HG03280 (cell line): ENCODE results near the gene CTSO.
"Not testable (repeated sequence)": the region's sequence is repeated elsewhere in the genome, so short reads cannot be mapped to it uniquely, and the experiment has no call there.

Source experiments
- ATAC-seq: cut with Tn5 transposase; IDR thresholded peaks from one replicate; pipeline ENCODE4 v1.9.1; 2021; ENCODE audit warnings: mild to moderate bottlenecking, moderate library complexity; ENCODE audit not compliant: unreplicated experiment

Gene CTSO

DNA sequence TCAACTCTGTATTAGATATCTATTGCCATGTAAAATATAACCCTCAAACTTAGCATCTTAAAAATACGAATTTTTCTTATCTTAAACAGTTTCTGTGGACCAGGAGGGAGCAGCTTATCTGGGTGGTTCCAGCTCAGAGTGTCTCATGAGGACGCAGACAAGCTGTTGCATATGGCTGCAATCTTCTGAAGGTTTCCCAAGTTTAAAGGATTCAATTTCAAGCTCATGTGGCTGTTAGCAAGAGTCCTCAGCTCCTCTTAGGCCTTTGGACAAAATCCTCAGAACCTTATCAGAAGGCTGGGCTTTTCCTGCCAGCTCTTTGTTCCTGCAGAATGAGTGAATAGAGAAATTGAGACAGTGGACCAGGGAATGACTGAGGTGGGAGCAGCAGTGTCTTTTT, 2.8 kb upstream of the CTSO start:
- ATAC-seq, result no peak

DNA sequence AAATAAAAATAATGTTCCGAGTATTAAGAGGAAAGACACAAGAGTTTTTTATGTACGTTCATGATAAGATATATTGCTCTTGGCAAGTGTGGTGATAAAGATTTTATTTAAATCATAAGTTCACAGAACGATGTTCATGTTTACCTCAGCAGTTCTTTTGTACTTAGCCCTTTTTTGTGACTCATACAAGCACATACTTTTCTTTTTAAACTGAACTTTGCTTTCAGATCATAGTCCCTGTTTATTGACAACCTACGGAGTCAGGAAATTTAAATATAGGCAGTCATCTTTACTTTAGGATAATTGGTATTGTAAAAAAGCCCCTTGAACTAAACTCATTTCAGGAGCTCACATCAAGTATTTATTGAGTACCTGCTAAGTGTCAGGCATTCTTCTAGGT, 1.3 kb upstream of the CTSO start:
- ATAC-seq, result no peak

DNA sequence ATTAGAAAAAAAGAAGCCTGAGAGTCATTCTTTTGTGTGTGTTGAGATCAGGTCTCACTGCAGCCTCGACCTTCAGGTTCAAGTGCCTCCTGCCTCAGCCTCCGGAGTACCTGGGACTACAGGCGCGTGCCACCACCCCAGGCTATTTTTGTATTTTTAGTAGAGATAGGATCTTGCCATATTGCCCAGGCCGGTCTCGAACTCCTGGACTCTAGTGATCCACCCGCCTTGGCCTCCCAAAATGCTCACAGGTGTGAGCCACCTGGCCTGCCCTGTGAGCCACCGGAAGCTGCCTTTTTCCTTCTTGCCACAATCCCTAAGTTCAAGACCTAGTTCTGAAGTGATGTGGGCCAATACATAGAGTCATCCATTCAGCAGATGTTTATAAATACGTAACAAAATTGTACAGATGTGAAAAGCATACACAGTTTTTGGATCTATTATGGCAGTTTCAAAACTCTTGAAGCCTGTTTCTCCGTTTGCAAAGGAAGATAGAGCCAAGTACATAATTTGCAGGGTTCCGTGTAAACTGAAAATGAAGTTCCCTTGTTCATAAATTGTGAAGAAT, 536 bp upstream of the CTSO start:
- no peak for ATAC-seq

DNA sequence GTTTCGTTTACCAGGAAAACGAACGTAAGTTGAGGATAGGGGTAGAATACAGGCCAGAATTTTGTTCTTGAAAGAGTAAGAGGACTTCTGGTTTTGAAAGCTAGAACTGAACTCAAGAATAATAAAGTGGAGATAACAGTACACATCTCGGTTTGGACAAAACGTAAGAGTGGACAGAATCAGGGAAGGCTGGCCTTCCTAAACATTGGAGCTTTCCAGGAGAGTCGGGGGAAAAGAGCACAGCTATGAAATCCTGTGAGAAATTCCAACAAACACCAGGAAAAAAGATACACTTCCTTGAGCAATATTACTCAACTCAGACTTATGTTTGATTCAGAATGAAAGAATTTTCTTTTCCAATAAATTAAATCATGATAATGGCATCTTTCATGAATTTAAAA, 1.2 kb downstream of the CTSO start:
- ATAC-seq, result no peak

DNA sequence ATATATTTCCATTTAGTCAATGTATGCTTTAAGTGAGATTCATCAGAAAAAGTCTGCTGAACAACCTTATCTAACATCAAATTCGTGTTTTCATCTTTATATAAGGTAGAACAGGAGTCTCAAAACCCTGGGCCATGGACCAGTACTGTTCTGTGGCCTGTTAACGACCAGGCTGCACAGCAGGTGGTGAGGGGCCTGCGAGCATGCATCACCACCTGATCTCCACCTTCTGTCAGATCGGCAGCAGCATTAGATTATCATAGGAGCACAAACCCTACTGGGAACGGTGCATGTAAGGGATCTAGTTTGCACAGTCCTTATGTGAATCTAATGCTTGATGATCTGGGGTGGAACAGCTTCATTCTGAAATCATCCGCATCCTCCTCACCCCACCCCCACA, 3.2 kb downstream of the CTSO start:
- no peak for ATAC-seq

DNA sequence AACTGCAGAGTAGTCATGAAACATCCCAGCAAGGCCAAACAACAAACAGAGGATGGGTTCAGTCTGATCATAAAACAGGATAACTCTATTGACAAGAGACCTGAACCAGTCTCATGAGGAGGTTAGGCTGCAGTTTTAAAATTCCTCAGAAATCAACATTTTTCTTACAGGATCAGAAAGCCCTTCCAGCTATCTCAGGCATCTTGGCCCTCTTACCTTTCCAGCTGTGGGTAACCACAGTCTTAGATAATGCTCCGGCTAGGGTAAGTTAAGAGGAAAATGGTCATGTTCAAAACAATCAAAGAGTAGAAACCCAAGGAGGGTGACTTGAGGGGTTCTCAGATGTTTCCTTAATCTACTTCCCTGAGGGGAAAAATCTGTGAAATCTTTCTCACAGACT, 5.1 kb downstream of the CTSO start:
- ATAC-seq, result no peak

DNA sequence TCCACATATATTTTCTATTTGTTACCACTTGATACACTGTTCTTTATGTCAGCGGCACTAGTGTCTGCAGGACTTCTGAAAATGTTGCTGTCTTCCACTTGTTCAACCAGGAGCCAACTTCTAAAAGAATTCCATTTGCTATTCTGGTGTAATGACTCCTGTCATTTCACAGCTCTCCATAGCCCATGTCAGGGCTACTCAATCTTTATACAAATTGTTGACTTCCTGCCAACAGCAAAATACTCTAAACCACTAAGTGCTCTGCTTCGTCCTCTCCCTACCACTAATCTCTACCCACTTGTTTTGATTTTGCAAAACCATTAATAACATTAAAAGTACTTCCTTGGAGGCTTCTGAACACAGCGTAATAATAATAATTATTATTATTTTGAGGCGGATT, 7.2 kb downstream of the CTSO start:
- ATAC-seq, result no peak

DNA sequence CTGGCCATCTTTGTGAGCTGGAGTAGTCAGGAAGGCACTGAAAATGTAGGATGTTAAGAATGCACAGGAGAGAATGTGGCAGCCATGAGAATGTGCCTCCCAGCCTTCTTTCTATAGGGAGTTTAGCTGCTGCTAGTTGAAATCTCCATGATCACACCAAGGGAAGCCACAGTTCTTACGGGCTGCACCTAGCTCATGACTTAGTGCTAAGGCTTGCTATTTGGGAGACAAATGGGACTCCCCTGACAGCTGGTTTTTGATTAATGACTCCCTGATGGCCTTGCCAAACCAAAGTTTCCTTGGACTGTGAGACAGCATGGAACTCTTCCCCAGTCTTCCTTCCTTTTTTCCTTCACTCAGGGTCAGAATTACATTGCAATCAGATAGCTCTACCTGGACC, 9.2 kb downstream of the CTSO start:
- ATAC-seq, result no peak

DNA sequence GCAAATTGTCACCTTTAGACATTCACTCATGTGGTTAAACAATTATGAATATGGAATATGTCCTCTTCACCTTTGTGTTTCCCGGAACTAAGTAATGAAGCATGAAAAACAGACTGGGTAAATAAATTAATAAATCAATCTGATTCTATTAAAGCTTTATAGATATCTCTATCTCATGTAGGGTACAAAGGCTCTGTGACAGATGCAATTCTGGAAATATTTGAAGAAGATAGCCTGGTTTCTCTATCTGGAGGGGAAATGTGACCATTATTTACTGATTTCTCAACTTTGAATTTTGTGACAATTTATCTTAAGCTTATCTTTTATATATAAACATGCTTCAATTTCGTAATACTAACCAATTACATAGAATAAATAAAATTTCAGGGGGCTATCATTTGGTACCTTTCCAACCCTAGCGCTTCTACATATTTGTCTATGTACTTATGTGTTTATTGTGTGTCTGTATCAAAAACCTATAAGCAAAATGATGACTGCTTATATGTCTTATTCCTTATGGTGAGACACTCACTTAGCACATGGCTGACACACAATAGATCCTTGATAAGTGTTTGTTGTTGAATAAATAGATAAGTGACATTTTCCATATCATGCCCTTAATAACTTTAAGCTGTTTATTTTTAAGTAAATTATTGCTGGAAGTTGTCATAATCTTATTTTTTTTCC, 9.9 kb downstream of the CTSO start:
- ATAC-seq, result no peak

DNA sequence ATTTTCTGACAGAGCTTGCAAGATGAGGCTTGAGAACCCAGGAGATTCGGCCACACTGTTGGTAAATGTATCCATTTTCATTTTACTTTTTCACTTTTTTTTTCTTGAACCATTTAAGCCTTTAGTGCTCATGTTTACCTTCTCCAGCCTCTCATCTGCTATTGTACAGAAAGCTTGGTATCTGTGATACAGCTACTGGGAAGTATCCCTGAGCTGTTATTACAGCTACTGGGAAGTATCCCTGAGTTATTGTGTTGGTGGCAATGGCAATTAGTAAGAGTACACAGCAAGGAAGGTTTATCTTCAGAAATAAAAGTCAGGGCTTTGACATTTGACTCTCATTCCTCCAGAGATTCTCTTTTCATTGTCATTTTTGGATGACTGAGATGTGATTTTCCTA, 11.8 kb downstream of the CTSO start:
- ATAC-seq, result no peak

DNA sequence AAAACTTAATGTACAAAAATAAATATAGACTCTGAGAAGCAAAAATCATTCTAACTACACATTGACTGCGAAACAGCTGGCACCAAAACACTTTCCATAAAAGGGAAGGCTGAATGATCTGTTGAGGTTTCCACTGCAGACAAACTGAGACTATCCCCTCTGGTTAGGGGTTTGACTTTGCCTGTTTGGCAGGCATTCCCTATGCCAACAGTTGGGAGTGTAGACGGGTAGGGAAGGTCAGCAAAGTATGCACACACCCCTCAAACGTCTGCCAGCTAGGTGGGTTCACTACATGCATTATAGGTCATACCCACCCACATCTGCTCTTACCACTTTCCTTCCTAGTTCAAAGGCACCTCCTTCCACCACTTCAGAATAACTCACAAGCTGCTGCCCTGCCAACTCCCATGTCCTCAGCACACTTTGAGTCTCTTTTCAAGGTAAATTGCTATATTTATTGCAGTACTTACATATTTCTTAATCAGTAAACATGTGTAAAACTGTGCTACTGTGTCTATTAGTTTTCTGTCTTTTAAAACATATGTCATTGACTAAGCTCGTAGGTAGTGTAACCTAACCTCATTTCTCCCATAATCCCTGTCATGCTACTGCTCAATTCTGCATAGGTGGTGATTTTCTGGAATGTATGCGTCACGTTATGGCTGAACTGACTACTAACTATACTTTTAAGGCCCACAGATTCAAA, 12.4 kb downstream of the CTSO start:
- ATAC-seq, result no peak

DNA sequence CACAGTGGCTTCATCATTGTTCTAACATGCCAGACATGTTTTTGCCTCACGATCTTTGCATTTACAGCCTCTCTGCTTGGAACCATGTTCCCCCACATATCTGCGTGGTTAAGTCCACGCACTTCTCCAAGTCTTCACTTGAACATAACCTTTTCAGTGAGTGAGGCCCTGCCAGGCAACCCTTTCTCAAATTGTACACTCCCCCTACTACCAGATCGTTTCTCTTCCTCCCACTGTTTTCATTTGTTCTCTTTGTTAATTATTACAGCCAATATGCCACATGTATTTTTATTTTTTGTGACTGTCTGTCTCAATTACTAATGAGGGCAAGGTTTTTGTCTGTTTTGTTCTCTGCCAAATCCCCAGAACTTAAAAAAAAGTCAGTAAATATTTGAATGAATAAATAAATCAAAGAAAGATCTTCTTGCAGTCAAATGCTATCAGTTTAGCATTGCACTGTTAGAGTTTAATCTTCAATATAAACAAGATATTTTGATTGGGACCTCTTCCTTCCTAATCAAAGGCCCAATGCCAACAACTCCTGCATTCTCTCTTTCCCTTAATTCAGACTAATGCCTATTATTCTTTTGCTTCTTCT, 18.2 kb downstream of the CTSO start:
- no peak for ATAC-seq

DNA sequence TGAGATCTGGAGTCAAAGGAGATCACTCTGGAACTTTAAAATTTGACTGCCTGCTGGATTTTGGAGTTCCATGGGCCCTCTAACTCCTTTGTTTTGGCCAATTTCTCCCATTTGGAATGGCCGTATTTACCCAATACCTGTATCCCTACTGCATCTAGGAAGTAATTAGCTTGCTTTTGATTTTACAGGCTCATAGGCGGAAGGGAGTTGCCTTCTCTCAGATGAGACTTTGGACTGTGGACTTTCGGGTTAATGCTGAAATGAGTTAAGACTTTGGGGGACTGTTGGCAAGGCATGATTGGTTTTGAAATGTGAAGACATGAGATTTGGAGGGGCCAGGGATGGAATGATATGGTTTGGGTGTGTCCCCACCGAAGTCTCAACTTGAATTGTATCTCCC, 19.0 kb downstream of the CTSO start:
- ATAC-seq, result not testable (repeated sequence)

DNA sequence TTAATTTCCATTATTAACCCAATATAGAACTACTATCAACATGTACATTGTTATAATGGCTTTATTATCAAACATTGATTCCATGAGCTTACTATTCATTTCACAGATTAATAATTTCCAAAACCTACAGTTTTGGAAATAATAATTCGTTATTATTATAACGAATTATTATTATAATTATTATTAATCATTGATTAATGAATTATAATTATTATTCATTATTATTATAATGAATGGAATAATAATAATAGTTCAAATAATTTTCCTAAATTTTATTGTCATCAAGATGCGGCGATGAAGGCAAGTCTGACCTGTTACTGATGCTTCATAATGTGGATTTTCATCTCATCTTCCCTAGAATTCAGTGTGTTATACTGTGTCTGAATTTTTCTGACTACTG, 22.0 kb downstream of the CTSO start:
- ATAC-seq, result no peak

DNA sequence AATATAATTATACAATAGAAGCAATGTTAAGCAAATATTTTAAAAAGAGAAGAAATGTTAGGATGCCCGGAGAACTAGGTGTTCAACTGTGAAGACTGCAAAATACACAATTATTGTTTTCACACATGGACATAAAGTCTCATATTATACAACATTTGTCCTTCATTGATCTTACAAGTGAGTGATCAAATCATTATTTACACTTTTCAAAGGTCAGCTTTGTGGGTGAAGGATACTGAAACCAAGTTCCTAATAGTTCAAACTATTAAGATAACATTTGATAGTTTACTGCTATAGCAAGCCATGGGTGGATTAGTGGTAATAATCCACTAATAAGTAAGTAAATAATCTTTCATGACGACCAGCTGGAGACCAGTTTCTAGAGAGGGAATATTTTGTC, 23.3 kb downstream of the CTSO start:
- no peak for ATAC-seq

DNA sequence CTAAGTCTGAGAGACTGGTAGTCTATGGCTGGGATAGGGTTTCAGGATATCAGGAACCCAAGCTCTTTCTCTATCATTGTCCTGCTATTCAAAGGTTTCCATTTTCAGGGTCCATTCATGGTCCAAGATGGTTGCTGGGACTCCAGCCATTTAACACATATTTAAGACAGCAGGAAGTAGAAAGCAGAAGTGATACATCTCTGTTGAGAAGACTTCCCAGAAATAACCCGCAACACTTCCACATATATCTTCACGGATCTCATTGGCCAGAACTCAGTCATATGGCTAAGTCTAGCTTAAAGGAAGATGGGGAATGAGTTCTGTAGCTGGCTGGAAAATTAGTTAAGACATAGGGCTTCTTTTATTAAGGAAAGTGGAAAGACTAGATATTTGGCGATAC, 23.8 kb downstream of the CTSO start:
- ATAC-seq, result no peak

DNA sequence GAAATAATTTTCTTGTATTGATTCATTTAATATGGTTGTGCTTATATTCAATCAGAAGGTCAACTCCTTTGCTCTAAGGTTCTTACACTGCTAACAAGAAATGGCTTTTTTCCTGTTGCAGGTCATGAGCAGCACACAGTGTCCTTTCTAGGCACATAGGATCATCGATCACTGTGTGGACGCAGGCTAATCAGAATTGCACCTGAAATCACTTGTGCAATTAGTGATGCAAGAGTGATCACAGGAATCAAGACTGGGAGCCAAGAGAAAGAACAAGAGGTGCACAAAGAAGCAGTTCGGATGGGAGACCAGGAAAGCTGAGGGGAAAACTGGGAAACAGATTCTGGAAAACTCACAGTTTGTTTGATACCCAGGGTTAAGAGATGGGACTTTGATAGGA, 29.0 kb downstream of the CTSO start:
- no peak for ATAC-seq

DNA sequence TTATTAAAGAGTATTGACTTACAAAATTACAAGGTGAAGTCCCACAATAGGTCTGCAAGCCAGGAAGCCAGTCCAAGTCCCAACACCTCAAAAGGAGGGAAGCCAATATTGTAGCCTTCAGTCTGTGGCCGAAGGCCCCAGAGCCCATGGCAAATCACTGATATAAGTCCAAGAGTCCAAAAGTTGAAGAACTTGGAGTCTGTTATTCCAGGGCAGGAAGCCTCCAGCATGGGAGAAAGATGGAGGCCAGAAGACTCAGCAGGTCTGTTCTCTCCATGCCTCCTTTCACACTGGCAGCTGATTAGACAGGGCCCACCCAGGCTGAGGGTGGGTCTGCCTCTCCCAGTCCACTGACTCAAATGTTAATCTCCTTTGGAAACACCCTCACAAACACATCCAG, 32.1 kb downstream of the CTSO start:
- no peak for ATAC-seq

DNA sequence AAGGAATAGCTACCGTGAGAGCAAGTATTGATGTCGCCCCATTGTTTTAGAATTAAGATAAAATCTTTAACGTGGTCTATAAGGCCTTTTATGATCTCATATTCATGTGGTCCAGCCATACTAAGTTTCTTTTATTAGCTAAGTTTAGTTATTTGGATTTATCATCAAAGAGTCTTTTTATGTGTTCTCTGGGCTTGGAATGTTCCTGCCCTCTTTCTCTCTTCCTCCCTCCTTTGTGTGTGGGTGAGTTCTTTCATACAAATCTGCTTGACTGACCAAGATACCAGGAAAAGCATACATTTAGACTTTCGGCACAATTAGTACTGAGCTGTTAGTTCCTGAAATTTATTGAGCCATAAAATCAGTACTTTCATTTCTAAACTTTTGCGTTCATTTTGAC, 38.9 kb downstream of the CTSO start:
- no peak for ATAC-seq

DNA sequence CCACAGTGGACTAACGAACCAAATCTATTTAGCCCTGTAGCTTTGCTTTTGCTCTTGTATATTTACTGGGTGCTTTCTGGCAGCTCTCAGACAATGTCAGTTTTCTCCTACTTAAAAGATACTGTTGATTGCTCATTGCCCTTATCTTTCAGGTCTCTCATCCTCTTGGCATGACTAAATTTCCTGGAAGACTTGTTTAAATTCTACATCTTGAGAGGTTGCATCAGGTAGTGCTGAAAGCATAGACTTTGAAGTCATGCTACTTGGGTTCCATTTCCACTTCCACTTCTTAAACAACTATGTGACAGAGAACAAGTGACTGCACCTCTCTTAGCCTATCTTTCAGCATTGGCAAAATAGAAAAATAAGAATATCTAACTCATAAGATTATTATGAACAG, 41.8 kb downstream of the CTSO start:
- ATAC-seq, result no peak

DNA sequence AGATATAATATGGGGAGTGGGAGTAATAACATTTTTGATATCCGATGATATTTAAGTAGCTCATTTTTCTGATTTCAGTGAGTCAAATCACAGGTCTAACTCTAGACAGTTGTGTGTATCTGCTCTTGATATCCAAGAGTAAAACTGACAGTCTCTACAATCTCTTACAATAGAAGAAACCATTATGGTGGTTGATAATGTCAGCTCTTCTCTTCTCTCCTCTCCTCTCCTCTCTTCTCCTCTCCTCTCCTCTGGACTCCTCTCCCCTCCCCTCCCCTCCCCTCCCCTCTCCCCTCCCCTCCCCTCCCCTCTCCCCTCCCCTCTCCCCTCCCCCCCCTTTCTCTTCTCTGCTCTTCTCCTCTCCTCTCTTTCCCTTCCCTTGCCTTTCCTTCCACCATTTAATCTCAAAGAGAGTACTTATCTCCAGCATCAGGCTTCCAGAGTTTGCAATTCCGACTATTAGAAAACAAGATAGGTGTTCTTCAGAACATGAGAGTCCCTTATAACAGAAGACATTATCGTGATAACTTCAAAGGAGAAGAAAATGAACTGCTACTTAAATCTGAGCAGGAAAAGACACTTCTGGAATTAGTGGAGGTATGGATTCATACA, 43.9 kb downstream of the CTSO start:
- ATAC-seq, result no peak
